ENCODE results near the gene VAV2. TPM values are rescaled to one million over a fixed set of nuclear protein-coding genes. Genes with fewer than 3 reads are reported as not detected.

VAV2 gene
- total and polyA plus RNA-seq, 2 experiments from 2014 or later: 8.1 to 28.9 TPM

DNA sequence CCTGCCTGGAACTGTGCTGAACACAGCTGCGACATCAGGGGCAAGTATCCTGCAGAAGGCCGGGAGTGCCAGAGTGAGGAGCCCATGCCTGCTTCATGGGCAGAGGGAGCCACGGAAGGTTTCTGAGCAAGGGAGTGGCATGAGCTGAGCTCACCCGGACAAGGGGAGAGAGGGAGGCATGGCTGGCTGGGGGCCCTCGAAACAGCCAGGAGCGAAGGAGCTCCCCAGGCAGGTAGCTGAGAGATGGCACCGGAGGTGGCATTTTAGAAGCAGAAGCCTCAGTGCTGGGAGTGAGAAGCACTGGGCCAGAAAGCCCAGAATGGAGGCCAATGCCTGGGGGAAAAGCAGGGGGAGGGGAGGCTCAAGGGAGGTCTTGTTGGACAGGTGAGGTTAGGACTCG is 197.1 kb downstream of the VAV2 start:
- H3K4me1 ChIP-seq (ENCODE audit: insufficient read depth): no peaks in the 10 kb centered on the region
- TF ChIP-seq, protein P1, sequence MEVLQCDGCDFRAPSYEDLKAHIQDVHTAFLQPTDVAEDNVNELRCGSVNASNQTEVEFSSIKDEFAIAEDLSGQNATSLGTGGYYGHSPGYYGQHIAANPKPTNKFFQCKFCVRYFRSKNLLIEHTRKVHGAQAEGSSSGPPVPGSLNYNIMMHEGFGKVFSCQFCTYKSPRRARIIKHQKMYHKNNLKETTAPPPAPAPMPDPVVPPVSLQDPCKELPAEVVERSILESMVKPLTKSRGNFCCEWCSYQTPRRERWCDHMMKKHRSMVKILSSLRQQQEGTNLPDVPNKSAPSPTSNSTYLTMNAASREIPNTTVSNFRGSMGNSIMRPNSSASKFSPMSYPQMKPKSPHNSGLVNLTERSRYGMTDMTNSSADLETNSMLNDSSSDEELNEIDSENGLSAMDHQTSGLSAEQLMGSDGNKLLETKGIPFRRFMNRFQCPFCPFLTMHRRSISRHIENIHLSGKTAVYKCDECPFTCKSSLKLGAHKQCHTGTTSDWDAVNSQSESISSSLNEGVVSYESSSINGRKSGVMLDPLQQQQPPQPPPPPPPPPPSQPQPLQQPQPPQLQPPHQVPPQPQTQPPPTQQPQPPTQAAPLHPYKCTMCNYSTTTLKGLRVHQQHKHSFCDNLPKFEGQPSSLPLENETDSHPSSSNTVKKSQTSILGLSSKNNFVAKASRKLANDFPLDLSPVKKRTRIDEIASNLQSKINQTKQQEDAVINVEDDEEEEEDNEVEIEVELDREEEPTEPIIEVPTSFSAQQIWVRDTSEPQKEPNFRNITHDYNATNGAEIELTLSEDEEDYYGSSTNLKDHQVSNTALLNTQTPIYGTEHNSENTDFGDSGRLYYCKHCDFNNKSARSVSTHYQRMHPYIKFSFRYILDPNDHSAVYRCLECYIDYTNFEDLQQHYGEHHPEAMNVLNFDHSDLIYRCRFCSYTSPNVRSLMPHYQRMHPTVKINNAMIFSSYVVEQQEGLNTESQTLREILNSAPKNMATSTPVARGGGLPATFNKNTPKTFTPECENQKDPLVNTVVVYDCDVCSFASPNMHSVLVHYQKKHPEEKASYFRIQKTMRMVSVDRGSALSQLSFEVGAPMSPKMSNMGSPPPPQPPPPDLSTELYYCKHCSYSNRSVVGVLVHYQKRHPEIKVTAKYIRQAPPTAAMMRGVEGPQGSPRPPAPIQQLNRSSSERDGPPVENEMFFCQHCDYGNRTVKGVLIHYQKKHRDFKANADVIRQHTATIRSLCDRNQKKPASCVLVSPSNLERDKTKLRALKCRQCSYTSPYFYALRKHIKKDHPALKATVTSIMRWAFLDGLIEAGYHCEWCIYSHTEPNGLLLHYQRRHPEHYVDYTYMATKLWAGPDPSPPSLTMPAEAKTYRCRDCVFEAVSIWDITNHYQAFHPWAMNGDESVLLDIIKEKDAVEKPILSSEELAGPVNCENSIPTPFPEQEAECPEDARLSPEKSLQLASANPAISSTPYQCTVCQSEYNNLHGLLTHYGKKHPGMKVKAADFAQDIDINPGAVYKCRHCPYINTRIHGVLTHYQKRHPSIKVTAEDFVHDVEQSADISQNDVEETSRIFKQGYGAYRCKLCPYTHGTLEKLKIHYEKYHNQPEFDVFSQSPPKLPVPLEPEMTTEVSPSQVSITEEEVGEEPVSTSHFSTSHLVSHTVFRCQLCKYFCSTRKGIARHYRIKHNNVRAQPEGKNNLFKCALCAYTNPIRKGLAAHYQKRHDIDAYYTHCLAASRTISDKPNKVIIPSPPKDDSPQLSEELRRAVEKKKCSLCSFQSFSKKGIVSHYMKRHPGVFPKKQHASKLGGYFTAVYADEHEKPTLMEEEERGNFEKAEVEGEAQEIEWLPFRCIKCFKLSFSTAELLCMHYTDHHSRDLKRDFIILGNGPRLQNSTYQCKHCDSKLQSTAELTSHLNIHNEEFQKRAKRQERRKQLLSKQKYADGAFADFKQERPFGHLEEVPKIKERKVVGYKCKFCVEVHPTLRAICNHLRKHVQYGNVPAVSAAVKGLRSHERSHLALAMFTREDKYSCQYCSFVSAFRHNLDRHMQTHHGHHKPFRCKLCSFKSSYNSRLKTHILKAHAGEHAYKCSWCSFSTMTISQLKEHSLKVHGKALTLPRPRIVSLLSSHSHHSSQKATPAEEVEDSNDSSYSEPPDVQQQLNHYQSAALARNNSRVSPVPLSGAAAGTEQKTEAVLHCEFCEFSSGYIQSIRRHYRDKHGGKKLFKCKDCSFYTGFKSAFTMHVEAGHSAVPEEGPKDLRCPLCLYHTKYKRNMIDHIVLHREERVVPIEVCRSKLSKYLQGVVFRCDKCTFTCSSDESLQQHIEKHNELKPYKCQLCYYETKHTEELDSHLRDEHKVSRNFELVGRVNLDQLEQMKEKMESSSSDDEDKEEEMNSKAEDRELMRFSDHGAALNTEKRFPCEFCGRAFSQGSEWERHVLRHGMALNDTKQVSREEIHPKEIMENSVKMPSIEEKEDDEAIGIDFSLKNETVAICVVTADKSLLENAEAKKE (CRISPR knock-in tag; IDR thresholded peaks at IDR 0.05): no peak
- TF ChIP-seq, protein P2, sequence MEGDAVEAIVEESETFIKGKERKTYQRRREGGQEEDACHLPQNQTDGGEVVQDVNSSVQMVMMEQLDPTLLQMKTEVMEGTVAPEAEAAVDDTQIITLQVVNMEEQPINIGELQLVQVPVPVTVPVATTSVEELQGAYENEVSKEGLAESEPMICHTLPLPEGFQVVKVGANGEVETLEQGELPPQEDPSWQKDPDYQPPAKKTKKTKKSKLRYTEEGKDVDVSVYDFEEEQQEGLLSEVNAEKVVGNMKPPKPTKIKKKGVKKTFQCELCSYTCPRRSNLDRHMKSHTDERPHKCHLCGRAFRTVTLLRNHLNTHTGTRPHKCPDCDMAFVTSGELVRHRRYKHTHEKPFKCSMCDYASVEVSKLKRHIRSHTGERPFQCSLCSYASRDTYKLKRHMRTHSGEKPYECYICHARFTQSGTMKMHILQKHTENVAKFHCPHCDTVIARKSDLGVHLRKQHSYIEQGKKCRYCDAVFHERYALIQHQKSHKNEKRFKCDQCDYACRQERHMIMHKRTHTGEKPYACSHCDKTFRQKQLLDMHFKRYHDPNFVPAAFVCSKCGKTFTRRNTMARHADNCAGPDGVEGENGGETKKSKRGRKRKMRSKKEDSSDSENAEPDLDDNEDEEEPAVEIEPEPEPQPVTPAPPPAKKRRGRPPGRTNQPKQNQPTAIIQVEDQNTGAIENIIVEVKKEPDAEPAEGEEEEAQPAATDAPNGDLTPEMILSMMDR (conservative IDR thresholded peaks at IDR 0.05; ENCODE audit: low read depth in 2 of 2): no peak
- TF ChIP-seq JUNB (IDR thresholded peaks at IDR 0.05; ENCODE audit: unreplicated experiment) (no peak), EZH2phosphoT487 (IDR thresholded peaks at IDR 0.05; ENCODE audit: unreplicated experiment) (no peak), CREB1 (CRISPR knock-in tag; IDR thresholded peaks at IDR 0.05; ENCODE audit: low read depth) (no peak), NANOG (IDR thresholded peaks at IDR 0.05; ENCODE audit: borderline replicate concordance) (no peak), ZNF114 (CRISPR knock-in tag; IDR thresholded peaks at IDR 0.05) (no peak), STAT1 (IDR thresholded peaks at IDR 0.05; ENCODE audit: unreplicated experiment) (no peak), EZH2 (IDR thresholded peaks at IDR 0.05; ENCODE audit: low read depth, unreplicated experiment) (no peak), POLR2AphosphoS5 (IDR thresholded peaks at IDR 0.05; ENCODE audit: low read depth) (no peak), ZNF331 (CRISPR knock-in tag; IDR thresholded peaks at IDR 0.05; ENCODE audit: low read depth) (no peak)
- TF ChIP-seq, protein P3, sequence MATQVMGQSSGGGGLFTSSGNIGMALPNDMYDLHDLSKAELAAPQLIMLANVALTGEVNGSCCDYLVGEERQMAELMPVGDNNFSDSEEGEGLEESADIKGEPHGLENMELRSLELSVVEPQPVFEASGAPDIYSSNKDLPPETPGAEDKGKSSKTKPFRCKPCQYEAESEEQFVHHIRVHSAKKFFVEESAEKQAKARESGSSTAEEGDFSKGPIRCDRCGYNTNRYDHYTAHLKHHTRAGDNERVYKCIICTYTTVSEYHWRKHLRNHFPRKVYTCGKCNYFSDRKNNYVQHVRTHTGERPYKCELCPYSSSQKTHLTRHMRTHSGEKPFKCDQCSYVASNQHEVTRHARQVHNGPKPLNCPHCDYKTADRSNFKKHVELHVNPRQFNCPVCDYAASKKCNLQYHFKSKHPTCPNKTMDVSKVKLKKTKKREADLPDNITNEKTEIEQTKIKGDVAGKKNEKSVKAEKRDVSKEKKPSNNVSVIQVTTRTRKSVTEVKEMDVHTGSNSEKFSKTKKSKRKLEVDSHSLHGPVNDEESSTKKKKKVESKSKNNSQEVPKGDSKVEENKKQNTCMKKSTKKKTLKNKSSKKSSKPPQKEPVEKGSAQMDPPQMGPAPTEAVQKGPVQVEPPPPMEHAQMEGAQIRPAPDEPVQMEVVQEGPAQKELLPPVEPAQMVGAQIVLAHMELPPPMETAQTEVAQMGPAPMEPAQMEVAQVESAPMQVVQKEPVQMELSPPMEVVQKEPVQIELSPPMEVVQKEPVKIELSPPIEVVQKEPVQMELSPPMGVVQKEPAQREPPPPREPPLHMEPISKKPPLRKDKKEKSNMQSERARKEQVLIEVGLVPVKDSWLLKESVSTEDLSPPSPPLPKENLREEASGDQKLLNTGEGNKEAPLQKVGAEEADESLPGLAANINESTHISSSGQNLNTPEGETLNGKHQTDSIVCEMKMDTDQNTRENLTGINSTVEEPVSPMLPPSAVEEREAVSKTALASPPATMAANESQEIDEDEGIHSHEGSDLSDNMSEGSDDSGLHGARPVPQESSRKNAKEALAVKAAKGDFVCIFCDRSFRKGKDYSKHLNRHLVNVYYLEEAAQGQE (IDR thresholded peaks at IDR 0.05; ENCODE audit: unreplicated experiment): no peak
- TF ChIP-seq, protein P4, sequence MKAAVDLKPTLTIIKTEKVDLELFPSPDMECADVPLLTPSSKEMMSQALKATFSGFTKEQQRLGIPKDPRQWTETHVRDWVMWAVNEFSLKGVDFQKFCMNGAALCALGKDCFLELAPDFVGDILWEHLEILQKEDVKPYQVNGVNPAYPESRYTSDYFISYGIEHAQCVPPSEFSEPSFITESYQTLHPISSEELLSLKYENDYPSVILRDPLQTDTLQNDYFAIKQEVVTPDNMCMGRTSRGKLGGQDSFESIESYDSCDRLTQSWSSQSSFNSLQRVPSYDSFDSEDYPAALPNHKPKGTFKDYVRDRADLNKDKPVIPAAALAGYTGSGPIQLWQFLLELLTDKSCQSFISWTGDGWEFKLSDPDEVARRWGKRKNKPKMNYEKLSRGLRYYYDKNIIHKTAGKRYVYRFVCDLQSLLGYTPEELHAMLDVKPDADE (IDR thresholded peaks at IDR 0.05): no peak
- Mint-ChIP-seq H3K4me3 (no peak overlapping the region), H3K9me3 (no peaks in the 10 kb centered on the region), H3K36me3 (ENCODE audit: low read depth) (peaks cover 14% of the 10 kb centered on the region; the same call in 2 of the 3 replicates), H3K27me3 (ENCODE audit: insufficient read depth, low read depth, poor library complexity) (peaks cover 15% of the 10 kb centered on the region), H3K27ac (no peak overlapping the region), H3K4me1 (peaks cover 14% of the 10 kb centered on the region; the same call in 2 of the 3 replicates)
- H3K9me2 ChIP-seq (ENCODE audit: insufficient read depth): no peaks in the 10 kb centered on the region
- no peak overlapping the region for H3K4me2 ChIP-seq
- no peaks in the 10 kb centered on the region for H4K20me1 ChIP-seq (replicated peaks; ENCODE audit: insufficient read depth)
- no peaks in the 10 kb centered on the region for H3F3A ChIP-seq (replicated peaks; ENCODE audit: low read depth)
- H3K79me2 ChIP-seq (replicated peaks; ENCODE audit: insufficient read depth): no peaks in the 10 kb centered on the region
- no peak overlapping the region for H2AFZ ChIP-seq
- no peak overlapping the region for H3K27ac ChIP-seq (ENCODE audit: low read depth)
- no peaks in the 10 kb centered on the region for H3K36me3 ChIP-seq (ENCODE audit: insufficient read depth)
- ATAC-seq (no peak), DNase-seq (ENCODE audit: low spot score) (no peak)
- H3K4me3 ChIP-seq: no peak overlapping the region
- H3K27me3 ChIP-seq (ENCODE audit: insufficient read depth): no peaks in the 10 kb centered on the region

Measured in GM23338 (cell line).